ENCODE data around the gene ACTA1.
"Not testable (repeated sequence)": the region's sequence is repeated elsewhere in the genome, so short reads cannot be mapped to it uniquely, and the experiment has no call there.

ACTA1 gene

DNA sequence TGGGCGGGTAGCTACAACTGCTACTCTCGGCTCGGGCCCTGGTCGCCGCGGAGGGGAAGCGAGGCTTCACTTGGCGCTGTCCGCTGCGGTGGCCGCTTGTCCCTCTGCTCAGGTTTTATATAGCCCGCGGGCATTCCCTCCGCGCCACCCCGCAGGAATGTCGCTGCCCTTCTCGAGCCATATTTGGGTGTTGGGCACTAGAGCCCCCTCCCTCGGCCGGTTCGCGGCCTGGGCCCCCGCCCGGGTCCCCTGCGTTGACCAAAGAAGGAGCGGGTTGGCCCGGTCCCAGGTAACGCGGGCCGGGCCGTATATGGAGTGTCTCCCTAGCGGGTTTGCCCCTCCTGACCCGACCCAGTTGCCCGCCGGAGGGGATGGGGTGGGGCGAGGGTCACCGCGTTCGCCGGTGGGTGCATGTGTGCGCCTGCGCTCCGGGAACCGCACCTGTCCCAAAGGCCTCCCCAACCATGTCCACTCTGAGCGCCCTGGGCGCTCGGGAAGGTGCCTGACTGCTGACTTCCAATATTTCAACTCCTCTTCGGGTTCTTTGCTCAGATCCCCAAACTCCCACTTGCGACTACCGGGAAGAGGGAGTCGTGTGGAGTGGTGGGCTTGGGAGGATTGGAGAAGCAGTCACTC is at the start of gene ACTA1:
ACTA1 (minus strand) TSS at position 90 of the 636 bp plus-strand sequence. CDS start 979 bp downstream, outside the sequence.
- H3K27me3 Mint-ChIP-seq = peaks cover 78% of the 10 kb centered on the region
- intact Hi-C loops (cut with micrococcal nuclease) = no loop called here
- peaks cover 6% of the 10 kb centered on the region for H3K36me3 Mint-ChIP-seq (ENCODE audit: low read depth)
- H3K27ac Mint-ChIP-seq = no peak within 1 kb of the TSS
- no peaks in the 10 kb centered on the region for H3K9me3 Mint-ChIP-seq
- peaks cover 23% of the 10 kb centered on the region for H3K4me1 Mint-ChIP-seq (ENCODE audit: low read depth)
- no peak within 1 kb of the TSS for H3K4me3 Mint-ChIP-seq

DNA sequence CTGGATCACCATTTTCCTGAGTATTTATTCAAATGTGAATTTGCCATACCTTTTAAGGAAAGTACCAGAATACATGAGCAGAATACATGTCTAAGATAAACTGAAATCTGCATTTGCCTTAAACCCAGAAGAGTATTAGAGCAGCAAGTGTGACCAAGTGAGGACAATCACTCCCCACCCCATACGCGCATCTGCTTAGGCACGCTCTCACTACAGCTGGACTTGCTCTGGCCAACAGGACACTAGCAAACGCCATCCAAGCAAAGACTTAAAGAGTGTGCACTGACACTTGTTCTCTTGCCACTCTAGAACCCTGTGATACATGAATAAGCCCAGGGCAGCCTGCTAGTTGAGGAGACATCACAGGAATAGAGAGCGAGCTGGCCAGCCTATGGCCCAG is 48.6 kb upstream of the ACTA1 start:
- H3K4me3 Mint-ChIP-seq = no peak overlapping the region
- intact Hi-C loops (cut with micrococcal nuclease) = loop anchor here (1.0 to 10.0 kb wide), 2 partner anchors 224 to 818 kb away; no protein-coding TSS in a partner anchor
- H3K9me3 Mint-ChIP-seq = no peaks in the 10 kb centered on the region
- no peaks in the 10 kb centered on the region for H3K27me3 Mint-ChIP-seq
- no peak overlapping the region for H3K27ac Mint-ChIP-seq
- H3K4me1 Mint-ChIP-seq (ENCODE audit: low read depth) = peaks cover 11% of the 10 kb centered on the region
- H3K36me3 Mint-ChIP-seq (ENCODE audit: low read depth) = peaks cover 79% of the 10 kb centered on the region

DNA sequence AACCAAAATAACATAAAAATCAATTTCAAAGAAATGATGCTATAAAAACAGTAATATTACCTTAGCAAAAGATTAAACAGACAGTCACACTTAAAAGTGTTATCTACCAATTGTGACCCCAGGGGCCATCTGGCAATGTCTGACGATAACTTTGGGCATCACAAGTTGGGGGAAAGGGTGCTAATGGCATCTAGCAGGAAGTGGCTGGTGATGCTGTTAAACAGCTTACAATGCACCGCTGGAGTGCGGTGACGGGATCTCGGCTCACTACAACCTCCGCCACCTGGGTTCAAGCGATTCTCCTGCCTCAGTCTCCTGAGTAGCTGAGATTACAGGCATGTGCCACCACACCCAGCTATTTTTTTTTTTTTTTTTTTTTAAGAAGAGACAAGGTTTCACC is 46.6 kb upstream of the ACTA1 start:
- no peak overlapping the region for H3K4me3 Mint-ChIP-seq
- peaks cover 11% of the 10 kb centered on the region for H3K4me1 Mint-ChIP-seq (ENCODE audit: low read depth)
- peaks cover 80% of the 10 kb centered on the region for H3K36me3 Mint-ChIP-seq (ENCODE audit: low read depth)
- intact Hi-C loops (cut with micrococcal nuclease) = loop anchor here (10.0 kb wide), 1 partner anchor 816 kb away; no protein-coding TSS in a partner anchor
- H3K9me3 Mint-ChIP-seq = no peaks in the 10 kb centered on the region
- no peaks in the 10 kb centered on the region for H3K27me3 Mint-ChIP-seq
- H3K27ac Mint-ChIP-seq = peak overlapping the region; percentile 2

DNA sequence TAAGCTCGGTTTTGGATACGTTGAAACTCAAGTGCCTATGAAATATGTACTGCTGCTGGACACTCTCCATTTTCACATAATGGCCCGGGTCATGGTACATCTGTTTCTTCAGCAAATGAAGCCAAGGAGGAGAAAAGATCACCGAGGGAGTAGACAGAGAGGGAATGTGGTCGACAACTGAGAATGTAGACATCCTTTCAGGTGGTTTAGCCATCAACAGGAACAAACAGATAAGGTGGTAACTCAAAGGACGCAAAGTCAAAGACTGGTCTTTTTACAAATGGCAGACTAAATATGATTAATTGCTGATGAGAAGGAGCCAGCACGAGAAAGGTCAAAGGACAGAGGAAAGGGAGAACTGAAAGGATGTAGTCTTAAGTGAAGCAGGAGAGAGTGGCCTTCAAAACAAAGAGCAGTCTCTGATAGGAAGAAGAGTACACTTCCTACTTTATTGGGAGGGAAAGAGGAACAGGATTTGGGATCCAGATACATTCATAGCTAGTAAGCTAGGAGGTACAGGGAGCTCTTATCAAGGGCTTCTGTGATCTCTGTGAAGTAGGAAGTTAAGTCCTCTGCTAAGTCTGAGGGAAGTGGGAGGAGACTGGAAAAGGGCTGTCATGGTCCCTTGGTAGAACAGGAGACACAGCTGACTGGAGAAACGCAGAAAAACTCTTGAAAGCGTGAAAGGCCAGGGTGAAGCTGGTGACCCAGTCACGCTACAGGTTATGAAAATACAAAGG is 45.9 kb upstream of the ACTA1 start:
- Mint-ChIP-seq H3K4me1 (ENCODE audit: low read depth) (peaks cover 11% of the 10 kb centered on the region), H3K4me3 (no peak overlapping the region), H3K27ac (peak overlapping the region; percentile 2), H3K9me3 (no peaks in the 10 kb centered on the region), H3K36me3 (ENCODE audit: low read depth) (peaks cover 80% of the 10 kb centered on the region), H3K27me3 (no peaks in the 10 kb centered on the region)
- intact Hi-C loops (cut with micrococcal nuclease) = loop anchor here (10.0 kb wide), 1 partner anchor 815 kb away; no protein-coding TSS in a partner anchor

DNA sequence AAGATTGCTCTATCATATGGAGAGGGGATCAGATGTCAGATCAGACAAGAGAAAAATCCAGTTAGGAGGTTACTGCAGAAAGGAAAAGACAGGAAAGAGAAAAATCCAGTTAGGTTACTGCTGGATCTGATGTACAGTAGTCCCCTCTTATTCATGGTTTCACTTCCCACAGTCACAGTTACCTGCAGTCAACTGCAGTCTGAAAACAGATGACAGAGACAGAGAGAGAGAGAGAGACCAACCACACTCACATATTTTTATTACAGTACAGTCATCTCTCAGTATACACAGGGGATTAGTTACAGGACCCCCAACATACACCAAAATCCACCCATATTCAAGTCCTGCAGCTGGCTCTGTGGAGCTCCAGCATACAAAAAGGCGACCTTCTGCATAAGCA is 45.0 kb upstream of the ACTA1 start:
- intact Hi-C loops (cut with micrococcal nuclease) = no loop called here
- H3K4me3 Mint-ChIP-seq = no peak overlapping the region
- no peaks in the 10 kb centered on the region for H3K27me3 Mint-ChIP-seq
- H3K27ac Mint-ChIP-seq = no peak overlapping the region
- H3K36me3 Mint-ChIP-seq (ENCODE audit: low read depth) = peaks cover 84% of the 10 kb centered on the region
- peaks cover 11% of the 10 kb centered on the region for H3K4me1 Mint-ChIP-seq (ENCODE audit: low read depth)
- H3K9me3 Mint-ChIP-seq = no peaks in the 10 kb centered on the region

DNA sequence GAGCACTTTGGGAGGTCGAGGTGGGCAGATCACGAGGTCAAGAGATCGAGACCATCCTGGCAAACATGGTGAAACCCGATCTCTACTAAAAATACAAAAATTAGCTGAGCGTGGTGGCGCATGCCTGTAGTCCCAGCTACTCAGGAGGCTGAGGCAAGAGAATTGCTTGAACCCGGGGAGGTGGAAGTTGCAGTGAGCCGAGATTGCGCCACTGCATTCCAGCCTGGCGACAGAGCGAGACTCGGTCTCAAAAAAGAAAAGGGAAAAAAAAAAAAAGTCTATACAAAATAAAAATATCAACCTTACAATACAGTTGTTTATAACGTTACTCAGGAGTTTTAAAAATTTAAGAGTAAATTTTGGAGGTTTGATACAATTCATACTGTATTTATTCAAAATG is 42.0 kb upstream of the ACTA1 start:
- H3K9me3 Mint-ChIP-seq; H3K27ac Mint-ChIP-seq; intact Hi-C loops (cut with micrococcal nuclease); H3K27me3 Mint-ChIP-seq; H3K4me3 Mint-ChIP-seq: not testable (repeated sequence)
- Mint-ChIP-seq H3K36me3 (ENCODE audit: low read depth) (peaks cover 79% of the 10 kb centered on the region), H3K4me1 (ENCODE audit: low read depth) (peaks cover 11% of the 10 kb centered on the region)

DNA sequence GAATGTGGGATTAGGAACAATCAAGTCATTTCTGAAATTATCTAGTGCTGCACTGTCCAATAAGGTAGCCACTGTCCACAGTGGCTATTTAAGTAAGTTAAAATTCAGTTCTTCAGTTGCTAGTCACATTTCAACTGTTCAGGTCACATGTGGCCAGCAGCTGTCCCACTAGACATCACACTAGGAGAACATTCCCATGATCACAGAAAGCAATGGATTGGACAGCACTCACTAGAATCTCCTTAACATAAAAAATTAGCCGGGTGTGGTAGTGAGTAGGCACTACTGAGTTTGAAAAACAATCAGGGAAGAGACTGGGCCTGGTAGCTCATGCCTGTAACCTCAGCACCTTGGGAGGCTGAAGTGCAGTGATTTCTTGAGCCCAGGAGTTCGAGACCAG is 40.6 kb upstream of the ACTA1 start:
- no peaks in the 10 kb centered on the region for H3K9me3 Mint-ChIP-seq
- no peak overlapping the region for H3K4me3 Mint-ChIP-seq
- H3K4me1 Mint-ChIP-seq (ENCODE audit: low read depth) = peaks cover 2% of the 10 kb centered on the region
- no peak overlapping the region for H3K27ac Mint-ChIP-seq
- no peaks in the 10 kb centered on the region for H3K27me3 Mint-ChIP-seq
- intact Hi-C loops (cut with micrococcal nuclease) = no loop called here
- peaks cover 91% of the 10 kb centered on the region for H3K36me3 Mint-ChIP-seq (ENCODE audit: low read depth)

DNA sequence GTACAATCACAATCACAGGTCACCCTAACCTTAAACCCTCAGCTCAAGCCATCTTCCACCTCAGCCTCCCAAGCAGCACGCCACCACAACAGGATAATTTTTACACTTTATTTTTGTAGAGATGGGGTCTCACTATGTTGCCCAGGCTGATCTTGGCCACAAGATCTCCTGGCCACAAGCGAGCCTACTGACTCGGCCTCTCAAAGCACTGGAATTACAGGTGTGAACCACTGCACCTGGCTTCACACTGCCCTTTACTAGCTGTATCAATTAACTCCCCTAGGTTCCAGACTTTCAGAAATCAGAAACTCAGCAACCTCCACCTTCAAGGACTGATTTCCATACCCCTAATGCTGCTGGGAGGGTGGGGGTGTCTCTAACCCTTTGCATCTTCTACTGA is 37.3 kb upstream of the ACTA1 start:
- Mint-ChIP-seq H3K27ac (no peak overlapping the region), H3K4me1 (ENCODE audit: low read depth) (no peaks in the 10 kb centered on the region), H3K4me3 (no peak overlapping the region), H3K36me3 (ENCODE audit: low read depth) (peaks cover 94% of the 10 kb centered on the region), H3K27me3 (no peaks in the 10 kb centered on the region), H3K9me3 (no peaks in the 10 kb centered on the region)
- intact Hi-C loops (cut with micrococcal nuclease) = no loop called here

DNA sequence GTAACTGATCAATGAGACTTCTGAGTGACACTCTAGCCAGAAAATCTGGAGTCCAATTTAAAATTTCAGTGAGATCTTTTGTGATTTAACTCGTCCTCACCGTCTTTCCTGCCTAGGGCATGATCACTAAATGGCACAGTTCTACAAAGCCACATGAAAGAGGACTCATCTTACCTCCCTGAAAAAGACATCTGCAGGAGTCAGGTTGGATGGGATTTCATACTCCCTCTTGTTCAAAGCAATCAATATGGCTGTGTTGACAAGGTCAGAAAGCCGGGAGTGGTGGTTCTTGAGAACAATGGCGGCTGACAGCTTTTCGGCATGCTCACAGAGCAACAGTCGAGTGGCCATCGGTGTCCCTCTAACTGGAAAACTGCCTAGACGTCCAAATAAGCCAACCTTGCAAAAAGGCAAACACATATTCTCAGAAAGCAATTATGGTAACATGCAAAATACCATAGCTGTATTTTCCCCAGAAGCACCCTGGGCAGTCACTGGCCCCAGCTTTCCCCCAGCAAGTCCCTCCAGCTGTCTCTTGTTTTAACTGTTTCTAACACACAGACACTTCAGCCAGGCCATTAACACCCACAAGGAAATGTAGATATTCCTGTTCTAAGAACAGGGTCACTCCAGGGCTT is 36.6 kb upstream of the ACTA1 start:
- Mint-ChIP-seq H3K36me3 (ENCODE audit: low read depth) (peaks cover 94% of the 10 kb centered on the region), H3K9me3 (no peaks in the 10 kb centered on the region), H3K4me3 (no peak overlapping the region), H3K4me1 (ENCODE audit: low read depth) (no peaks in the 10 kb centered on the region), H3K27me3 (no peaks in the 10 kb centered on the region), H3K27ac (no peak overlapping the region)
- intact Hi-C loops (cut with micrococcal nuclease) = no loop called here

DNA sequence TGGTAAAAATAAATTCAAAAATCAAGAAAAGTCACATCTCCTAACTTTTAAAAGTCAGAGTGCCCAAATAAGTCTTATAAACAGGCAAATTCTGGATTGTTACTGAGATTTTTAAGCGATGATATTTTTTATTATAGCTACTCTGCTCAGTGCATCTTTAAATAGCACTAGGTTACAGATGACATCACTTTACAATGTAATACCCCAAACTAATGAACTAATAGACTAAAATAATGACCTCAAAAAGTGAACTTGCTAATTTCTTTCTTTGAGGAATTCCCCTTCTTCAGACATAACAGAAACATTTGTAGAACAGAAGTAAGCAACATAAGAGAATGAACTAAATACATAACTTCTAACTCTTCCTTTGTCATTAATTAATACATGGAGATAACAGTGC is 33.0 kb upstream of the ACTA1 start:
- intact Hi-C loops (cut with micrococcal nuclease) = no loop called here
- Mint-ChIP-seq H3K4me1 (ENCODE audit: low read depth) (no peaks in the 10 kb centered on the region), H3K4me3 (no peak overlapping the region), H3K27me3 (no peaks in the 10 kb centered on the region), H3K36me3 (ENCODE audit: low read depth) (peaks cover 96% of the 10 kb centered on the region), H3K27ac (no peak overlapping the region), H3K9me3 (no peaks in the 10 kb centered on the region)

DNA sequence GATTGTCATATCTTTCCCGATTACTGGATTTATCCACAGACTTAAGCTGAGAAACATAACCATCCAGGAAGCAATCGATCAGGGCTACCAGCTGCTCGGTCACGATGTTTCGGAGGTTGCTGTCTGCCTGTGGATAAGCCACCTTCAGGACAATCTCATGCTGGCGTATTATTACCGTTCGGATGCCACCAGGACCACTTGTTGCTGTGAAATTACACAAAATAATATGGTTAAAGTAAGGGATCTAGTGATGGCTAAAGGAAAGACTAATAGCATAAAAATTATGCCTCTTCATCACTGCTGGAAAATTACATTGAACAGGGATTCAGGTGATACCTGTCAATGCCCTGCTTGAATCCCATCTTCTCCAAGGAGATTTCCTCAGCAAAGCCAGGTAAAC is 30.8 kb upstream of the ACTA1 start:
- H3K4me1 Mint-ChIP-seq (ENCODE audit: low read depth) = no peaks in the 10 kb centered on the region
- intact Hi-C loops (cut with micrococcal nuclease) = no loop called here

DNA sequence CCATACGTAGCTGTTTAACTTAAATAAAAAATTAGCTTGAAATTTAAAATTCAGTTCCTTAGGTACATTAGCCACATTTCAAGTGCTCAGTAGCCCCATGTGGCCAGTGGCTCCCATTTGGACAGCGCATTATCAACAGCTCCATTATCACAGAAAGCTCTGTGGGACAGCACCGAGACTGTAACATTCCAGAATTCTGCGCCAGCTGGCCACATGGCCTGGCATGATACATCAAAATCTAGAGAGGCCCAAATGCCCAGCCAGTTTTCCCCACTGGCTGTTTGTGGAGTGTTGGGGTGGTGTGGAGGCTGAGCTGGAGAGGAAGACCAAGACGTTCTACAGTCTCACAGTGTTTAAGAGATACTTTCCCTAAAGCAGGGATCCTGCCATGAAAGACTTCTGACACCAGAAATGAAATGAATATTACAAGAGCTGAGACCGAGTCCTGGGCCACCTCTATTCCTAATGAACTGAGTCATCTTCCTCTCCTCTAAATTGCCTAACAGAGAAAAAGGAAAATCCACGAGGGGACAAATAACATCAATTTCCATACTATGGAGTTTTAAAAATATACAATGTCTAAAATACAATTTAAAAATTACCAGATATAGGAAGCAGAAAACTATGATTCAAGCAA is 27.3 kb upstream of the ACTA1 start:
- intact Hi-C loops (cut with micrococcal nuclease) = no loop called here
- Mint-ChIP-seq H3K36me3 (ENCODE audit: low read depth) (peaks cover 100% of the 10 kb centered on the region), H3K9me3 (no peaks in the 10 kb centered on the region), H3K4me3 (no peak overlapping the region), H3K4me1 (ENCODE audit: low read depth) (no peaks in the 10 kb centered on the region), H3K27me3 (no peaks in the 10 kb centered on the region), H3K27ac (no peak overlapping the region)

More for the DNA sequence above, 30.8 kb upstream of the ACTA1 start:
- Mint-ChIP-seq H3K27me3 (no peaks in the 10 kb centered on the region), H3K4me3 (no peak overlapping the region), H3K9me3 (no peaks in the 10 kb centered on the region), H3K36me3 (ENCODE audit: low read depth) (peaks cover 100% of the 10 kb centered on the region), H3K27ac (no peak overlapping the region)

DNA sequence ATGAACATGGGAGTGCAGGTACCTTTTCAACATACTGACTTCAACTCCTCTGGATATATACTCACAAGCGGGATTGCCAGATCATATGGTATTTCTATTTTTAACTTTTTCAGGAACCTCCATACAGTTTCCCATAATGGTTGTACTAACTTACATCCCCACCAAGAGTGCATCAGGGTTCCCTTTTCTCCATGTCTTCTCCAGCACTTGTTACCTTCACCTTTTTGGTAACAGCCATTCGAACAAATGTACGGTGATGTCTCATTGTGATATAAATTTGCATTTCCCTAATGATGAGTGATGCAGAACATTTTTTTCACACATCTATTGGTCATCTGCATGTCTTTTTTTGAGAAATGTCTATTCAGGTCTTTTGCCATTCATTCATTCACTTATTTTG is 25.9 kb upstream of the ACTA1 start:
- no peak overlapping the region for H3K4me3 Mint-ChIP-seq
- H3K9me3 Mint-ChIP-seq = no peaks in the 10 kb centered on the region
- peaks cover 100% of the 10 kb centered on the region for H3K36me3 Mint-ChIP-seq (ENCODE audit: low read depth)
- no peak overlapping the region for H3K27ac Mint-ChIP-seq
- intact Hi-C loops (cut with micrococcal nuclease) = loop anchor here (10.0 kb wide), 1 partner anchor 205 kb away; no protein-coding TSS in a partner anchor
- no peaks in the 10 kb centered on the region for H3K27me3 Mint-ChIP-seq
- H3K4me1 Mint-ChIP-seq (ENCODE audit: low read depth) = no peaks in the 10 kb centered on the region

DNA sequence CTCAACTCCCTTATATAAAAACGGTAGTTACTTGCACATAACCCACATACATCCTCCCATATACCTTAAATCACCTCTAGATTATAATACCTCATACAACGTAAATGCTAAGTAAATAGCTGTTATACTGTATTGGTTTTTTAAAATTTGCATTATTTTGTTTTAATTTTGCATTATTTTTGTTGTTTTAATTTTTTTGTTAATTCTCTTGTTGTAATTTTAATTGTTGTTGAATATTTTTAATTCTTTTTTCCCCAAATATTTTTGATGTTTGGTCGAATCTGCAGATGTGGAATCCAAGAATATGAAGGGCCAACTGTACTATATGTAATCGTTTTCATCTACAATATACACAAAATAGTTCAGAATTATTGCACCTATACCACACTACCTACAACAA is 23.5 kb upstream of the ACTA1 start:
- H3K9me3 Mint-ChIP-seq = no peaks in the 10 kb centered on the region
- no peak overlapping the region for H3K27ac Mint-ChIP-seq
- intact Hi-C loops (cut with micrococcal nuclease) = loop anchor here (10.0 kb wide), 1 partner anchor 203 kb away; no protein-coding TSS in a partner anchor
- H3K36me3 Mint-ChIP-seq (ENCODE audit: low read depth) = peaks cover 90% of the 10 kb centered on the region
- no peak overlapping the region for H3K4me3 Mint-ChIP-seq
- H3K4me1 Mint-ChIP-seq (ENCODE audit: low read depth) = no peaks in the 10 kb centered on the region
- no peaks in the 10 kb centered on the region for H3K27me3 Mint-ChIP-seq
